Pulmonary artery endothelial cell (primary cell): ENCODE results near the gene EXD3. TPM values are rescaled to one million over a fixed set of nuclear protein-coding genes. Genes with fewer than 3 reads are reported as not detected.

Experiments
- DNase-seq: peaks from one replicate; pipeline ENCODE4 v3.0.0-alpha.2; 2011; ENCODE audit warnings: low read depth, low spot score
- total RNA-seq: library from RNA; depleted of rRNA; stranded (reverse); fragments of >200 nt; gene quantifications from 2 replicates; pipeline ENCODE4 v1.2.3, GENCODE V29; 2014

EXD3 gene
- total RNA-seq, 1 donor from 2014 or later = 24.3 TPM

DNA sequence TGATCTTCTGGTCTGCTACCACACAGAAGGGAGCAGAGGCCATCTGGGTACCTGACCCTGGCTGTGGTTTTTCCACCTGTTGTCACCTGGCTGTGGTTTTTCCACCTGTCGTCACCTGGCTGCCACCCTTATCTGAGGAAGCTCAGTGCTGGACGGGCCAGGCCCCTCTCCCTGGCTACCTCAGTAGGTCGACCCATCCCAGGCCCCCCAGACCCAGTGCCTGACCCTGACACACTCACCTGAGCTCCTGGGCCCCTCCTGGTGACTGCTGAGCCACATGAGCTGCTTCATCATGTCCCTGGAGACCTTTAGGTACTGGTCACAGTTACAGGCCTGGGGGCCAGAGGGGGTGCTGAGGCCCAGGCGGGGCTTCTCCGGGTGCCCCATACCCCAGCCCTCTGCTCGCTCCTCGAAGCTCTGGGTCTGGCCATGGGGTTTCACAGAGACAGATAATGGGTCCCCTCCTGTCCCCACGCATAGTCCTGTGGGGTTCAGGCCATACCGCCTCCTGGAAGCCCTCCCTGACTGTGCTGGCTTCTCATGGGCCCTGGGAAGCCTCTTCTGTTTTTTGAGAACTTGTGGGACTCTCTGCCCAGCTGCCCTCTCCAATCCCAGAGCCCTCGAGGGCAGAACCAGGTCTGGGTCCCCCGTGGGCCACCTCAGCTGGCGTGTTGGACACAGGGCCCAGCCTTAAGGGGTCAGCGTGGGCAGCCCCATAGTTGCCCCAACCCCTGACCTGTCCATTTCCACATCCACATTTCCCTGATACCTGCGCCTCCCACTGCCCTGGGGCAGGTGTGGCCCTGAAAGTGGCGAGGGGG is 113.4 kb downstream of the EXD3 start:
- DNase-seq = no peak

DNA sequence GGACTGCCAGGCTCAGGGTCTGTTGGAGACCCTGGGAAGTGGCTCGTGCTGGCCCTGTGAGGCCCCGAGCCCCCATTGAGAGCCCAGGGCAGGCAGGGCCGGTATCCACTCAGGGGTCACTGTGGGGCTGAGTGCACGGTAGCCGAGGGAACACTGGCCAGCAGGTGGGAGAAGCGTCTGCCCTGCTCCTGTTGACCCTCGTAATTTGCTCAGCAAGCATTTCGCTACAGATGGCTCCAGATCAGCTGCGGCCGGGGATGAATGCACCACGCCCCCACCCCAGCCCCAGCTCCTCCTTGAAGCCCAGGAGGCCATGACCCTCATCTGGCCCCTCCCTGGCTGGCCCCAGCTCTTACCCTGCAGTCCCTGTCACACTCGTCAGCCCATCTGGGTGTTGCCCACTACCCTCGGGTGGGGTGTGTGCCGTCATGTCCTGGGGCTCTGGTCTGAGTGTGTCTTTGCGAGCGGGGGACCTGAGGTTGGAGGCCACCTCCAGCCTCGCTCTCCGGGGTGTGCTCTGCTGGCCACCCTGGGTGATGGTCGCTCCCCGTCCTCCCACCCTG is 114.8 kb downstream of the EXD3 start:
- no peak for DNase-seq

DNA sequence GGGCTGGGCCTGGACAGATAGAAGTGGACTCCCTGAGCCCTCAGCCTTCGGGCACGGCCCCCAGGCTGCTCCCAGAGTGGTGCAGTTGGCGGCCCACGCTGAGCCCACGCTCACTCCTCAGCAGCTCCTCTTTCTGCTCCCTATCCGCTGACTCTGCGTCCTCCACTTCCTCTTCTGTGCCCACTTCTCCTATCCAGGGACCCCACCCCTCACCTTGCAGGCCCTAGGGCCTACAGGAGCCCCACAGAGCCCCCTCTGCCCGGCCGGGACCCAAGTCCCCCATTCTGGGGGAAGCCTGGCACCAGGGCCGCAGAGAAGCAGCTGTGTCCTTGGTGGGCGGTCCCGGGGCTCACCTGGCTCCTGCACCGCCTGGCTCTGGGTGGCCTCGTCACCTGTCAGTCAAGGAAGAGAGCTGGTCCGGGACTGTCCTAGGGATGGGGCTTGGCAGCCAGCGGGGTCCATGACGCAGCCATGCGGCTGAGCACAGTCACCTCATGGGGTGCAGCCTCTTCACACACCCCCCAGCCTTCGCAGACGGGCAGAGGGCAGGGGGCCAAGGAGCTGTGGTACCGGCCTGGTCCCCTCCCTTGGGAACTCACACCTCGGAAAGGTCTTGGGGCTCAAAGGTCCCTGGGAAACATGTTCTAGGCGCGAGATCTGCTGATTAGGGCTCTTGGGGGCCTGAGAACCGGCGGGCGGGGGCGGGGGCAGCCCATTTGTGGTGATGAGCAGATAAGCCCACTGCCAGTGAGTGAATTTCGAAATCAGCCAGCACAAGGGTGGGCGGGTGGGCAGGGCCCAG is 115.5 kb downstream of the EXD3 start:
- no peak for DNase-seq

DNA sequence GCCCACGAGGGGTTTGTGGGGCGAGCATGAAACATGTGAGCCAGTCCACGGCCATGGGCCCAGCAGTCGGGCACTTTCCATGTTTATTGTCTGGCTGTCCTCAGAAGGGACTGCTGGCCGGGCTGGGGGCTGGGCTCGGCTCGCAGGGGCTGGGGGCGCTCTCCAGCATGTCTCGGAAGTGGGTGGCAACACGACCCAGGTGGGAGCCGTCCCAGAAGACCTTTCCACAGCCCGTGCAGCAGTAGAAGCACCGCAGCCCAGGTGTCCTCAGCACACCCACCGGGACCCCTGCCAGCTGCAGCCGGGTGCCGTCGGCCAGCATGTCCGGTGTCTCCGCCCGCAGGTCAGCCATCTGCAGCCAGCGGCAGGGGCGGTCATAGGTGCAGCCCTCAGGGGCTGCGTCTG is 116.1 kb downstream of the EXD3 start:
- DNase-seq = no peak

DNA sequence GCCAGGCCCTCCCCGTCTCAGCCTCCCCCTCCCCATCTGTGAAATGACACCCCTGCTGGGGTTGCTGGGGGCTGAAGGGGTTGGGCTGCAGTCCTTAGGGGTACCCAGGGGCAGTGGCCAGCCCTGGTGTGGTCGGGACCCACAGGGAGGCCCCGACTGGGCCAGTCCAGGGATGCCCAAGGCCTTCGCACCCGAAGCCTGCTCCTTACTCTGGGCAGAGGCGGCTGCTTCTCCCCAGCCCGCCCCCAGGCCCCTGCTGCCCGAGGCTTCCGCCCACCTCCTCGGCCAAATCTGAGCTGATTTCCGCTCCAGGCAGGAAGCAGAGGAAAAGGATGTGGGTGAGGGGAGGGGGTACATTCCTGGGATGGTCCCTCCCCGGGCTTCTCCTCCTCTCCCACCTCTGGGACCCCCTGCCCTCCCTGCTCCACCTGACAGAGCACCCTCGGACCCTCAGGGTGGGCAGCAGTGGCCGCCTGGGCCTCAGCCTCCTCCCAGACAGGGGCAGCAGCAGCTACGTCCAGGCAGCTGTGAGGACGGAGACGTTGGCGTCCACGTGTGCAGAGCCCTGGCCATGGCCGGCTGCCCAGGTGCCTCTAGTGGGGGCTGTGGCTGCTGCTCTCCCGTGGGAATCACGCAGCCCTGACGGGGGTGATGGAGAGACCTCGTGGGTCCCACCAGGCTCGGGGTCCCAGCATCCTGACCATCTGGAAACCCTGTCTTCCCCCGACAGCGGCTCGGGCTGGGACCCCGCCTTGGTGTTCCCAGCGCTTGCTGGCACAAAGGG is 116.7 kb downstream of the EXD3 start:
- DNase-seq = no peak

DNA sequence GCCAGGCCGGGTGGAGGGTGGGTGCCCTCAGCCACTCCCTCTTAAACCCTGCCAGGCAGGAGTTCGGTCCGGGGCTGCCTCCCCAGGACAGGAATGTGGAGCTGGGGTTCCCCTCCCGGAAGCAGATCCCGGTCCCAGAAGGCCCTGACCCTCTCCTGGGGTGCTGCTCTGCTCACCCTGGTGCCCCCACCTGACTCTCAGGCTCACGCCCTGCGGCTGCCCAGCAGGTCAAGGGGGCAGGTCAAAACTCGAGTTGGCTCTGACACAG is 117.2 kb downstream of the EXD3 start:
- no peak for DNase-seq

DNA sequence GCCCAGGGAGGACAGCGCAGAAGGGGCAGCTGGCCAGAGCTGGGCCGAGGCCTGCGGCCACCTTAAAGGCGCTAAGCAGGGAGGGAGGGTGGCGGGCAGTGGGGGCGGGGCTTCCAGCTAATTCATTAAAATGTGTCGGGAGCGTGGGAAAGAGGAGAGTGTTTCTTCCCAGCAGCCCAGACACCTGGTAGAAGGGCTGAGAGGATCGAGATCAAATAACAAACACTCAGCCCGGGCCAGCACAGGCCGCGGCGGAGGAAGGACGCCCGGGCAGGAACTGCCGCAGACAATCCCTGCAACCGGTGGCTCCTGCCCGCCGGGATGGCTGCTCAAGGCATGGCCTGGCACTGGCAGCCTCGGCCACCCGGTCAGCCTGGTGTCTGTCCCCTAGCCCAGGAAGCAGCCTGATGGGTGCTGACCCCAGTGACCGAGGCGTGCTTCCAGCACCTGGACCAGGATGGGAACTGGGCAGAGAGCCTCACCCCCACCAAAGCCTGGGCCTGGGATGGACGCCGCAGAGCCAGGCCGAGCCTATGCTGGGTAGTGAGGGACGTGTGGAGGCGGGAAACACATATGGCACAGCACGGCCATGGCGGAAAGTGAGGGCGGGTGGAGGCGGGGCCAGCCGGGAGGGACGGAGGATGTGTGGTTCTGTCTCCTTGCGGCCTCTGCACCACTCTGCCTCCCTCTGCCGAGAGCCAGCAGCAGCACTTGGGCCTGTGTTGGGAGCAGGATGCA is 117.7 kb downstream of the EXD3 start:
- DNase-seq = no peak

DNA sequence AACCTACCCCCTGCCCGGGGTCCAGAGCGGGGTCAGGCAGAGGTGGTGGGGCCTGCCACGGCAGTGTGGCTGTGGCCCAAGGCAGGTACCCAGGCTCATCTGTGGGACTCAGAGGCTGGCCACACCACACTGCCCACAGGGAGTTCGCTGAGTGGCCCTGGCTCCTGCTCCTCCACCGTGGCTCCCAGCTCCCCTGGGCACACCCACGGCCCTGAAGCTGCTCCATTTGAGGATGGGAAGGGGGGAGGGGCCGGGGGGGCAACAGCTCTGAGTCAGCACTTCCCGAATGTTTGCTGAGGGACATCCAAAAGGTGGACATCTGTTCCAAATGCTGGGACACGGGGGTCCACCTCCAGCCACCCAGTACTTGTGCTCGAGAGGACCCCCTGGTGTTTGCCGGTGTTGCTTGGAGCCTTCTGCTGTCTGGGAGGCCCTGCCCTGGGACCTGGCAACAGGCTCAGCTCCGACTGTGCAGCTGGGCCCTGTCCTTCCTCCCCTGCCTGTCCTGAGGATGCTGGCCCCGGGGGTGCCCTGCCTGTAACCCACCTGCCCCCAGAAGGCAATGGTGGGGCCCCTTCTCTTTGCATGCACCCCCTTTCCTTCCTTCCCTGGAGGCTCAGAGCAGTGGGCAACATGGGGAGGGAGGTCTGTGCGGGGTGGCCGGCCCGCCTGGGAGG is 118.4 kb downstream of the EXD3 start:
- DNase-seq = no peak

DNA sequence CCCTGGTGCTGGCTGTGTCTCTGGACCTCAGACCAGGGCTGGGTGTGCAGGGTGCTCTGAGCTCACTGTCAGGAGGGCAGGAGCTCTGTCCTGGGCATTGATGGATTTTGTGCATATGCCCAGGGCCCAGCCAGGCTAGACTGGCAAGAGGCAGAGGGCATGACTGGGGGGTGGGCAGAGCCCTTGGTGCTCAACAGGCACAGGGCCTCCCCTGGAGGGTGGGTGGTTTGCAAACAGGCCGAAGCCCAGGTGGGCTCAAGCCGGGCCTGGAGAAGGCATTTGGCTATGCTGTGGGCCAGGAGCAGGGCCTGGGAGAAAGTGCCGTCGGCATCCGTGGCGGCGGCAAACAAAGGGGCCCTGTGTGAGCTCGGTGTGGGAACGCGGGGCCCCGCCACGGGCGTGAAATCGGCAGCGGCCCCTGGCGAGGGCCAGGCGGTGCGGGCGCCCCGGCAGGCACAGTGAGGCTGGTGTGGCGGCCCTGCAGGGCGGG is 119.0 kb downstream of the EXD3 start:
- no peak for DNase-seq

DNA sequence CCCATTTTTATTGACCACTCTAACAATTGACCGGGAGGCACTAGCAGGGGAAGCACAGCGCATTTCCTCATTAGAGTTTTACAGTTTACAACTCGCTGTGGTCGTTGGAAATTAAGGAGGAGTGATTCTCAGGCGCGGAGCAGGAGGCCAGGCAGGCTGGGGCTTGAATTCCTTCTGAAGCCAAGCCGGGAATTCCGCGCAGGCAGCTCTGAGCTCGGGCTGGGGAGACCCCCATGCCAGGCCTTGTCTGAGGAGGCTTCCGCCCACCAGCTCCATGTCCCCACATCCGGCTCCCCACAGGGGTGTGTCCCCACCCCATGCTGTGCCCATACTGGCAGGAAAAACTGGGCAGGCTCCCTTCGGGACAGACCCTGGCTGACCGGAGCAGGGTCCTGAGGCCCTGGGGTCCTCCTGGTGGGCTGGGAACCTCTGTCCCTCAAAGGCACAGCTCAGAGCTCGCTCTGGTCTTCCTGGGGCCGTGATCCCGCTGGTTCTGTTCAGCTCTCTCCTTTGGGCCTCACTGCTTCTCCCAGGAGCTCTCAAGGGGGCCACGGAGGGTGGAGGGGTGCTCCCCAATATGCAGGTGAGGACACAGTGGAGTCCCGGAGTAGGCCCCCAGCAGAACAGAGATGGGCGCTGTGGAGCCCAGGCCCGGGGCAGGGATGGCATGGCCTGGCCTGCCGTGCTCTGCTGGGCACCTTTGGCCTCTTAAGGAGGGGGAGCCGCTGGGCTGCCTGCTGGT is 119.6 kb downstream of the EXD3 start:
- DNase-seq = no peak

DNA sequence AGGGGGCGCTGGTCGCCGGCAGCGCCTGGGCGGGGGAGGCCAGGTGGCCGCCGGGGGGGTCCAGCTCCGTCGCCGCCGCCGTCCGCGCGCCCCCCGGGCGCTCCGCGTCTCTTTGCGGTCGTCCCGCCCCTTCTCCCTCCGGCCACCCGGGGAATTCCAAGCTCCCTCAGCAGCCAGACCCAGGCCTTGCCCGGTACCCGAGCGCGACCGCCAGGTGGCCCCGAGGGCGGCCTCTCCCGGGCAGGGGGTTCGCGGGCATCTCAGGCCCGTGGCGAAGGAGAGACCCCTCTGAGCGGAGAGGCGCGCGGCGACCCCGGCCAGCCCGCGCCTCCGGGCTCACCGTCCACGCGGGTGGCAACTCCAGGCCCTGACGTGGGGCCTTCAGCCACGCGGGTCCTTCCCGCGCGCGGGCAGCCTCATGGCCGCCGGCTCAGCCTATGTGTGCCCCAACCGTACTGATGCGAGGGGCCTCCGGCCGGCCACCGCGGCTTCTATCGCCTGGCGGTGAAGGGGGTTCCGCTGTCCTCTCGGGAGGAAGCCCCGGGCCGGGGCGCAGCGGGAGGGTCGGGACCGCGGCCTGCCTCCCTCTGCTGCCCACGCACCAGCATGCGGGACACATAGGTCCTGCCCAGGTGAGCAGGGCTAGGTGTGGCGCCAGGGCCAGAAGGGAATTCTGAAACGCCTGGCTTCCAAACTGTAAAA is 120.4 kb downstream of the EXD3 start:
- no peak for DNase-seq

DNA sequence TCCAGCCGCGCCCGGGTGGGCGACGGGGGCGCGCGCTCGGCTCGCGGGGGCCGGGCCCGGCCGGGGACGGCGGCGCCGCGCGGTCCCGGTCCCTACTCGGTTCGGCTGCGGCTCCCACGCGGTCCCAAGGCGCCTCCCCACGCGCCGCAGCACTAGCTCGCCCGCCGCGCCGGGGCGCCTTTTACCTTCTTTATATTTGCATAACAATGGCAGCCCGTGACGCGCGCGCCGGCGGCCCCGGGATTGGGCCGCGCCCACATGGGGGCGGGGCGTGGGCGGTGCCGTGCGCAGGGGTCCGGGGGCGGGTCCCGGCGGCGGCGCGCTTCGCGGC is 120.9 kb downstream of the EXD3 start, which contains the start of gene NRARP:
Gene NRARP, minus strand, starts transcription at position 154 of the 331 bp plus-strand sequence. CDS start 343 bp downstream, outside the sequence.
- no peak for DNase-seq

DNA sequence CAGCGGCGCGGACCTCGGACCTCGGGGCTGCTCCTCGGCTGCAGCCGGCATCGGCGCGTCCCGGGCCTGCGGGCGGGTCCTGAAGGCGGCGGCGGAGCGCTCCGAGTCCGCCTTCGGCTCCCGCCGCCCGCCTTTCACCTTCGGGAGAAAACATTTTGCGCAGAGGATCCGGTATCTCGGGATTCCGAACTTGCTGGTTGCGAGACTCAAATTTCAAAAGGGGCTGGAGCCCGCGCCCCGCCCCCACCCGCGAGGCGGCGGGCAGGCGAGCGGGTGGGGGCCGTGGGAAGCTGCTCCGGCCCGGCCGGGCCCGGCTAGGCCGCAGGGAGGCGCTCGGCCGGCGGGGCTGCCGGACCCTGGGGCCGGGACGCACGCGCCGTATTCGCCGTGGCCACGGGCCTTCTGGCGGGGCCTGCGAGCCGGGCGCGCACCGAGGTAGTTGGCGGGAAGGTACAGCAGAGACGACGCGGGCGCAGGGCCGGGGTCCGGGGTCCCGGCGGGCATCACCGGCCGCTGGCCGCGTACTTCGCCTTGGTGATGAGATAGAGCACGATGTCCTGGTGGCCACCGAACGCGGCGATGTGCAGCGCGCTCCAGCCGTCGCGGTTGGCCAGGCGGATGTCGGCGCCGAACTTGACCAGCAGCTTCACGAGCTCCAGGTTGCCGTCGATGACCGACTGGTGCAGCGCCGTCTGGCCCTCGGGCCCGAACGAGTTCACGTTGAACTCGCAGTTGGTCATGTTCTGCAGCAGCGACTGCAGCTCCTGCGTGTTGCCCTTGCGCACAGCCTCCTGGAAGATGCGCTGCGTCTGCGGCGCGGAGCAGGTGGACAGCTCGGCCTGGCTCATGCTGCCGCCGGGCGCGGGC is 121.6 kb downstream of the EXD3 start:
- DNase-seq = no peak

DNA sequence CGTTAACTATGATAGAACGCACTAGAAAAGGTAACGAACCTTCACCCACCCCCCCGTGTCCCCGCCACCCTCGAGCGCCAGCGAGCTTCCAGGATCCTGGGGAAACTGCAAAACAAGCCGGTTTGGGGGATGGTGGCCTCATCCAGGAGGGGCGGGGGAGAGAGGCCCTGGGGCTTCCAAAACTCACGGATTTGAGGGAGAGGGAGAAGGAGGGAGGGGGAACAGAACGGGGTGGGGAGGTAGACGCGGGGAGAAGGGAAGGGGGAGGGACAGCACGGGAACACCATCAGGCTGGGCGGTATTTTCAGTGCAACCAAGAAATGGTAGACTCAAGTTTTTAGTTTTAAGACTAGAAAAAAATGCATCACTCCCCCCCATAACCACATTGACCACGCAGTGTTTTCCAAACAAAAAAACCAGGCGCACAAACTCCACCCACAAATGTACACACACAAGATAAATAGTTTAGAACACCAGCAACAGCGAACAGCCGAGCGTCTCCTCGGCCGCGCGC is 122.3 kb downstream of the EXD3 start:
- no peak for DNase-seq

DNA sequence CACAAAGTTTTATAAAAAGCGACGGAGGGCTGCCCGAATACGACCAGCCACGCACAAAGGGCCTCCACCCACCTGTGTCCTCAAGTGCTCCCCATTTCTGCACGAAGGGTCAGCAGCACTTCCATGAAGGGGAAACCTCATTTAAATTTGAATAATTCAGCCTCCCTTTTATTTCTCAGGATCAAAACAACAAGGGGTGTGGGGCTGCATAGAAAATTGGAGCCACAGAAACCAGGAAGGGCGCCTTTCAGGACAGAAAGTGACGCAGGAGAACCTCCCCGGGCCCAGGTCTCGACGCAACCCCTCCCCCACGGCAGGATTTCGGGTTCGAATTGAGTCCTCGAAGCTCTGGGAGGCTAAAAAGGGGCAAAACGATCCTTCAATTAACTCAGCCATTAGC is 123.0 kb downstream of the EXD3 start:
- DNase-seq = no peak

DNA sequence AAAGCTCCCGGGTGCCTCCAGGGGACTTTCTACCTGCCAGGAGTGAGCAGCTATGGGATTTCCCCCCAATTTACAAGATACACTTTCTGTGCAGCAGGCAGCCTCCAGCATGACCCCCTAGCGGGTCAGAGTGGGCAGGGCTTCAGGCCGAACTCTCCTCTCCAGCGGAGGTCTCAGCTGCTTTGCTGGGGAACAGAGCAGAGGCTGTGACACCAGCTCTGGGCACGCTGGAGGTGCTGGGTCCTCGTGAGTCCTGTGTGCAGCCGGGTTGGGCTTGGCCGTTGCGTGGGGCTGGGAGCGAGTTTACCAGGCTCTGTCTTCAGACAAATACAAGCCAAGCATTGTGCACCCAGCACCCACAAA is 123.8 kb downstream of the EXD3 start:
- no peak for DNase-seq

DNA sequence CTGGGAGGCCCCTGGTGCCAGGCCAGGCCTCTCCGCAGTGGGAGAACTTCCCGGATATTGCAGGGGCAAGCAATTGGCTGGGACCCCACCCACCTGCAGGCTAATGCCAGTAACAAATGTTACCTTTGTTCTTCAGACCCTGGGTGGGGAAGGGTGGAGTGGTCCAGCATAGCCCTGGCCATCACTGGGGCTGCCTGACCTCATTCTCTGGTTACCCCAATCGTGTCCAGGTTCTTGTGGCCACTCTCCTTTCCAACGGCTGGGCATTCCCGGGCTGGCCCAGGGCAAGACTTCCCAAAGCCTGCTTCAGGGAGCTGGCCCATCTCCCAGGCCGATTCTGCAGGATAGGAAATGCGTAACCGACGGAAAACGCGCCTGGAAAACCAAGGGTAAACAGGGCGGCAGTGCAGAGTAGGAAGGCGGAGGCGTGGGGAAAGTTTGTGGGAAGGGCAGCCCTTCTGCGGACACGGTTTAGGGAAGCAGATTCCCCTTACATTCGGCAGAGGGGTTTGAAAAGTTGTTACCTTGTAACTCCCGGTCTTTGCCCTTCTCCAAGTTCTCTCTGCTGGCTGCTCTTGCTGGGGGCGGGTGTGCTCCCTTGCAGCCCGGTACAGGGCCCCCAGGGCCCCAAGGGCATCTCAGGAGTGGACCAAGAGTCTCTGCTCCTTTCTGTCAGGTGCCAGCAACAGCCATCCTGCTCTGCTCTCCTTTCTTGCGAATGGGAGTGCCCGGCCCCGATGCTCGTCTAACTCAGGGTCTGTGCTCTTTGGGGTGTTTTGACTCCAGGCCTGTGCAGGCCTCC is 124.4 kb downstream of the EXD3 start:
- DNase-seq = no peak
